Testis (tissue), 3 donors: ENCODE data around the gene SLC25A45. TPM values are rescaled to one million over a fixed set of nuclear protein-coding genes. Genes with fewer than 3 reads are reported as not detected.

Experiments
- DNase-seq: peaks from one replicate; pipeline ENCODE4 v3.0.0-alpha.2; 2019
- H3K27ac ChIP-seq, 2 donors: fragments of 200-600 bp; sonication (generic); one replicate each; pipeline ENCODE4 v1.5.1; 2019
- H3K27me3 ChIP-seq: fragments of 200-600 bp; sonication (generic); one replicate; pipeline ENCODE4 v1.5.1; 2019
- H3K36me3 ChIP-seq: fragments of 200-600 bp; sonication (generic); one replicate; pipeline ENCODE4 v1.5.1; 2017; ENCODE audit warnings: low read depth; ENCODE audit errors: missing control alignments
- H3K4me1 ChIP-seq: fragments of 200-600 bp; sonication (generic); one replicate; pipeline ENCODE4 v1.5.1; 2019
- H3K4me3 ChIP-seq, 2 donors: fragments of 200-600 bp; sonication (generic); one replicate each; pipeline ENCODE4 v1.5.1; 2017 to 2019
- H3K9me3 ChIP-seq: fragments of 200-600 bp; sonication (generic); one replicate; pipeline ENCODE4 v1.5.1; 2017
- CTCF ChIP-seq, 3 experiments: fragments of 450-650 bp in 2 of 3; fragments of 200-600 bp in 1 of 3; sonication (generic) in 1 of 3; IDR thresholded peaks; one replicate each; pipeline ENCODE4 v1.5.1; 2016 to 2019; ENCODE audit warnings: antibody characterized with exemption in 3 of 3, mild to moderate bottlenecking in 2 of 3, moderate library complexity in 1 of 3
- POLR2A ChIP-seq: fragments of 450-650 bp; IDR thresholded peaks from one replicate; pipeline ENCODE4 v1.6.1; 2017; ENCODE audit warnings: antibody characterized with exemption, mild to moderate bottlenecking, moderate library complexity
- WGBS, 2 donors: methylation state at CpG; one replicate each; pipeline ENCODE4 v1.1.5; 2018; 5-methylcytosine and 5-hydroxymethylcytosine counted together
- intact Hi-C: fragments of 100-400 bp; cut with DNase I; formaldehyde crosslinking; loops from one replicate; pipeline ENCODE4 v1.15.1; 2023; ENCODE audit warnings: low total_unique reads
- polyA plus RNA-seq: library from polyadenylated mRNA; stranded (reverse); fragments of 350-450 nt; fragmentation: Illumina TruSeq; extraction: RNeasy Lipid Tissue Mini Kit (QIAGEN cat#74804); gene quantifications from one replicate; pipeline ENCODE4 v1.2.3, GENCODE V29; 2014; ENCODE audit warnings: low read depth, low replicate concordance; ENCODE audit not compliant: insufficient read depth
- total RNA-seq, 2 donors: library from RNA; depleted of rRNA; stranded (reverse); fragments of >200 nt; gene quantifications; one replicate each; pipeline ENCODE4 v1.2.3, GENCODE V29; 2016

SLC25A45 gene
- total and polyA plus RNA-seq, 3 donors from 2014 or later, result 8.0 to 10.6 (median 10.1) TPM

GRCh38 chr11:65327021-65327420, 55.4 kb downstream of the SLC25A45 start:
- no peak overlapping the region for H3K4me3 ChIP-seq
- no peaks in the 10 kb centered on the region for H3K36me3 ChIP-seq
- intact Hi-C loops, result no loop called here
- TF ChIP-seq CTCF (IDR thresholded peaks at IDR 0.05) (no peak), POLR2A (no peak)
- H3K27me3 ChIP-seq, result no peaks in the 10 kb centered on the region
- no peak for DNase-seq
- no peaks in the 10 kb centered on the region for H3K9me3 ChIP-seq
- H3K4me1 ChIP-seq, result no peaks in the 10 kb centered on the region
- WGBS, 2 donors, result 83 to 94% methylated on average over 8 of the region's 8 CpGs
- H3K27ac ChIP-seq, result no peak overlapping the region

GRCh38 chr11:65325435-65325834, 57.0 kb downstream of the SLC25A45 start:
- 84 to 85% methylated on average over 4 of the region's 4 CpGs for WGBS, 2 donors
- no peak for TF ChIP-seq POLR2A
- TF ChIP-seq CTCF (IDR thresholded peaks at IDR 0.05), result no peak
- Histone ChIP-seq H3K4me1 (no peaks in the 10 kb centered on the region), H3K9me3 (no peaks in the 10 kb centered on the region), H3K27ac (no peak overlapping the region), H3K27me3 (no peaks in the 10 kb centered on the region), H3K4me3 (no peak overlapping the region), H3K36me3 (no peaks in the 10 kb centered on the region)
- DNase-seq, result no peak
- intact Hi-C loops, result no loop called here

Other genes with a start within 250 kb of the SLC25A45 start
- gene SYVN1, start 248.1 kb downstream of the SLC25A45 start, total RNA-seq, result 10 to 100 TPM; 67.4 to 87.2 TPM
- 62.0 TPM for gene SYVN1, start 248.1 kb downstream of the SLC25A45 start, polyA plus RNA-seq
- 1 to 10 TPM; 1.2 TPM for gene SPDYC, start 212.4 kb downstream of the SLC25A45 start, total RNA-seq
- 0.80 TPM for gene SPDYC, start 212.4 kb downstream of the SLC25A45 start, polyA plus RNA-seq
- 10 to 100 TPM; 36.2 to 85.3 TPM for gene CAPN1, start 200.7 kb downstream of the SLC25A45 start, total RNA-seq
- gene CAPN1, start 200.7 kb downstream of the SLC25A45 start, polyA plus RNA-seq, result 27.3 TPM
- 10 to 100 TPM; 24.2 to 27.6 TPM for gene POLA2, start 120.7 kb downstream of the SLC25A45 start, total RNA-seq
- 21.9 TPM for gene POLA2, start 120.7 kb downstream of the SLC25A45 start, polyA plus RNA-seq
- gene CDC42EP2, start 67.8 kb downstream of the SLC25A45 start, total RNA-seq, result 1 to 10 TPM; 3.5 to 4.4 TPM
- 5.1 TPM for gene CDC42EP2, start 67.8 kb downstream of the SLC25A45 start, polyA plus RNA-seq
- gene DPF2, start 48.8 kb downstream of the SLC25A45 start, total RNA-seq, result 10 to 100 TPM; 86.8 to 91.2 TPM
- gene DPF2, start 48.8 kb downstream of the SLC25A45 start, polyA plus RNA-seq, result 94.5 TPM
- gene TIGD3, start 27.9 kb downstream of the SLC25A45 start, total RNA-seq, result 1 to 10 TPM; 5.3 to 7.6 TPM
- 7.1 TPM for gene TIGD3, start 27.9 kb downstream of the SLC25A45 start, polyA plus RNA-seq
- gene FRMD8, start 4.0 kb upstream of the SLC25A45 start, total RNA-seq, result 100 to 1,000 TPM in 1 of 2 donors, 10 to 100 TPM in 1; 92.5 to 118 TPM
- 31.4 TPM for gene FRMD8, start 4.0 kb upstream of the SLC25A45 start, polyA plus RNA-seq
- 100 to 1,000 TPM; 230 to 243 TPM for gene NEAT1, start 40.2 kb upstream of the SLC25A45 start, total RNA-seq
- gene NEAT1, start 40.2 kb upstream of the SLC25A45 start, polyA plus RNA-seq, result 189 TPM
- 1,000 to 10,000 TPM; 8,109 to 9,314 TPM for gene MALAT1, start 116.4 kb upstream of the SLC25A45 start, total RNA-seq
- gene MALAT1, start 116.4 kb upstream of the SLC25A45 start, polyA plus RNA-seq, result 26.7 TPM
- gene SCYL1, start 142.4 kb upstream of the SLC25A45 start, total RNA-seq, result 100 to 1,000 TPM; 131 to 160 TPM
- 127 TPM for gene SCYL1, start 142.4 kb upstream of the SLC25A45 start, polyA plus RNA-seq
- gene LTBP3, start 175.7 kb upstream of the SLC25A45 start, total RNA-seq, result 100 to 1,000 TPM; 112 to 126 TPM
- gene LTBP3, start 175.7 kb upstream of the SLC25A45 start, polyA plus RNA-seq, result 58.1 TPM
- gene ZNRD2, start 187.8 kb upstream of the SLC25A45 start, total RNA-seq, result 10 to 100 TPM; 67.7 to 79.6 TPM
- 77.6 TPM for gene ZNRD2, start 187.8 kb upstream of the SLC25A45 start, polyA plus RNA-seq
- gene FAM89B, start 189.9 kb upstream of the SLC25A45 start, total RNA-seq, result 10 to 100 TPM; 59.9 to 63.2 TPM
- 25.8 TPM for gene FAM89B, start 189.9 kb upstream of the SLC25A45 start, polyA plus RNA-seq
- gene EHBP1L1, start 193.4 kb upstream of the SLC25A45 start, total RNA-seq, result 10 to 100 TPM; 51.0 to 66.8 TPM
- gene EHBP1L1, start 193.4 kb upstream of the SLC25A45 start, polyA plus RNA-seq, result 20.5 TPM
- gene KCNK7, start 213.2 kb upstream of the SLC25A45 start, total RNA-seq, result 1 to 10 TPM in 1 of 2 donors, under 1 TPM in 1; 0.99 to 2.5 TPM
- gene KCNK7, start 213.2 kb upstream of the SLC25A45 start, polyA plus RNA-seq, result 0.26 TPM
- 10 to 100 TPM; 68.4 to 75.7 TPM for gene MAP3K11, start 231.6 kb upstream of the SLC25A45 start, total RNA-seq
- gene MAP3K11, start 231.6 kb upstream of the SLC25A45 start, polyA plus RNA-seq, result 40.7 TPM
- gene PCNX3, start 233.1 kb upstream of the SLC25A45 start, total RNA-seq, result 10 to 100 TPM; 78.4 to 87.6 TPM
- gene PCNX3, start 233.1 kb upstream of the SLC25A45 start, polyA plus RNA-seq, result 61.4 TPM